K562 (cell line): ENCODE data around the gene IGSF9. TPM values are rescaled to one million over a fixed set of nuclear protein-coding genes. Genes with fewer than 3 reads are reported as not detected.

Experiments used
- EP400 ChIP-seq: fragments of 450-650 bp; IDR thresholded peaks from 2 replicates; pipeline ENCODE4 v1.6.1; 2017; ENCODE audit warnings: antibody characterized with exemption, mild to moderate bottlenecking, moderate library complexity
- HINFP ChIP-seq: fragments of 450-650 bp; conservative IDR thresholded peaks from 2 replicates; pipeline ENCODE4 v1.6.1; 2016; ENCODE audit warnings: missing genetic modification characterization, low read depth, mild to moderate bottlenecking, control low read depth, missing compliant biosample characterization
- HOXB6 ChIP-seq: fragments of 250-450 bp; sonication (Bioruptor Pico); IDR thresholded peaks from 2 replicates; pipeline ENCODE4 v1.5.1; 2022; ENCODE audit warnings: mild to moderate bottlenecking, borderline replicate concordance
- KLF6 ChIP-seq: fragments of 250-450 bp; sonication (Bioruptor Pico); IDR thresholded peaks from 2 replicates; pipeline ENCODE4 v1.4.0; 2020; ENCODE audit warnings: mild to moderate bottlenecking, moderate library complexity, borderline replicate concordance
- LARP7 ChIP-seq: fragments of 450-650 bp; IDR thresholded peaks from 2 replicates; pipeline ENCODE4 v1.6.1; 2016
- MTA1 ChIP-seq: fragments of 450-650 bp; IDR thresholded peaks from 2 replicates; pipeline ENCODE4 v1.6.1; 2017; ENCODE audit warnings: borderline replicate concordance
- NFIC ChIP-seq: fragments of 450-650 bp; IDR thresholded peaks from 2 replicates; pipeline ENCODE4 v1.6.1; 2017; ENCODE audit warnings: mild to moderate bottlenecking, inconsistent platforms
- PML ChIP-seq: IDR thresholded peaks from 2 replicates; pipeline ENCODE4 v1.6.1; 2012; ENCODE audit warnings: low read length, inconsistent platforms
- POLR2AphosphoS2 ChIP-seq: IDR thresholded peaks from 2 replicates; pipeline ENCODE4 v1.6.1; 2012; ENCODE audit warnings: low read length, improper control_type of control experiment
- SAFB ChIP-seq: fragments of 200-400 bp; formaldehyde crosslinking; IDR thresholded peaks from 2 replicates; pipeline ENCODE4 v1.6.1; 2017; ENCODE audit warnings: low read depth, low read length, borderline replicate concordance
- SMC3 ChIP-seq: conservative IDR thresholded peaks from 2 replicates; pipeline ENCODE4 v1.6.1; 2011; ENCODE audit warnings: low read depth, low read length, improper control_type of control experiment; ENCODE audit not compliant: insufficient read depth
- SREBF2 ChIP-seq: sonication (generic); formaldehyde crosslinking; IDR thresholded peaks from 2 replicates; pipeline ENCODE4 v1.4.0; 2020; ENCODE audit warnings: mild to moderate bottlenecking, missing genetic modification reagents
- TEAD1 ChIP-seq, 2 experiments: fragments of 450-650 bp in 1 of 2; sonication (generic) in 1 of 2; formaldehyde crosslinking; IDR thresholded peaks; 2 replicates each; pipeline versions ENCODE4 v1.4.0 to v1.8.0; 2020 to 2022; ENCODE audit warnings: mild to moderate bottlenecking in 2 of 2, missing genetic modification reagents in 1 of 2
- ZBTB5 ChIP-seq: fragments of 450-650 bp; IDR thresholded peaks from 2 replicates; pipeline ENCODE4 v1.6.1; 2017; ENCODE audit warnings: antibody characterized with exemption
- ZNF12 ChIP-seq: sonication (generic); formaldehyde crosslinking; IDR thresholded peaks from 2 replicates; pipeline ENCODE4 v1.4.0; 2020; ENCODE audit warnings: mild to moderate bottlenecking, missing genetic modification reagents
- ZNF175 ChIP-seq: fragments of 200-800 bp; sonication (Bioruptor generic); IDR thresholded peaks from 2 replicates; pipeline ENCODE4 v1.6.1; 2016; ENCODE audit warnings: low read depth, mild to moderate bottlenecking, missing genetic modification characterization, missing compliant biosample characterization
- ZZZ3 ChIP-seq: fragments of 450-650 bp; IDR thresholded peaks from 2 replicates; pipeline ENCODE4 v1.6.1; 2016; ENCODE audit warnings: antibody characterized with exemption, mild to moderate bottlenecking, moderate library complexity
- polyA plus RNA-seq, 8 experiments: library from polyadenylated mRNA; depleted of rRNA in 4 of 8; stranded (reverse) in 5 of 8; unstranded in 3 of 8; fragments of >200 nt; fragmentation: Nextera tagmentation in 2 of 8; fragmentation: Illumina TruSeq in 1 of 8; extraction: Ambion mirVana in 2 of 8; extraction: Trizol in 1 of 8; gene quantifications; 2 replicates each; pipeline versions ENCODE4 v1.2.1 to v1.2.3, GENCODE V29; 2011 to 2014; ENCODE audit warnings: inconsistent platforms in 1 of 8, missing spikeins in 1 of 8
- total RNA-seq, 7 experiments: library from RNA; depleted of rRNA in 6 of 7; stranded (reverse); fragments of >200 nt in 6 of 7; fragmentation: Illumina TruSeq in 2 of 7; extraction: Trizol in 2 of 7; gene quantifications; 2 replicates each; pipeline versions ENCODE4 v1.2.1 to v1.2.3, GENCODE V29; 2011 to 2021; ENCODE audit warnings: low replicate concordance in 1 of 7
- TF ChIP-seq, protein P1 (sequence below): sonication (generic); formaldehyde crosslinking; IDR thresholded peaks from 2 replicates; pipeline ENCODE4 v1.8.0; 2022; ENCODE audit warnings: mild to moderate bottlenecking, missing genetic modification reagents

Gene IGSF9
- total and polyA plus RNA-seq, 9 of the 15 experiments (the other 6 are each of a cell fraction or from before 2014, with no cell fraction given) = 0.03 to 0.29 (median 0.07) TPM; not detected in 1

DNA sequence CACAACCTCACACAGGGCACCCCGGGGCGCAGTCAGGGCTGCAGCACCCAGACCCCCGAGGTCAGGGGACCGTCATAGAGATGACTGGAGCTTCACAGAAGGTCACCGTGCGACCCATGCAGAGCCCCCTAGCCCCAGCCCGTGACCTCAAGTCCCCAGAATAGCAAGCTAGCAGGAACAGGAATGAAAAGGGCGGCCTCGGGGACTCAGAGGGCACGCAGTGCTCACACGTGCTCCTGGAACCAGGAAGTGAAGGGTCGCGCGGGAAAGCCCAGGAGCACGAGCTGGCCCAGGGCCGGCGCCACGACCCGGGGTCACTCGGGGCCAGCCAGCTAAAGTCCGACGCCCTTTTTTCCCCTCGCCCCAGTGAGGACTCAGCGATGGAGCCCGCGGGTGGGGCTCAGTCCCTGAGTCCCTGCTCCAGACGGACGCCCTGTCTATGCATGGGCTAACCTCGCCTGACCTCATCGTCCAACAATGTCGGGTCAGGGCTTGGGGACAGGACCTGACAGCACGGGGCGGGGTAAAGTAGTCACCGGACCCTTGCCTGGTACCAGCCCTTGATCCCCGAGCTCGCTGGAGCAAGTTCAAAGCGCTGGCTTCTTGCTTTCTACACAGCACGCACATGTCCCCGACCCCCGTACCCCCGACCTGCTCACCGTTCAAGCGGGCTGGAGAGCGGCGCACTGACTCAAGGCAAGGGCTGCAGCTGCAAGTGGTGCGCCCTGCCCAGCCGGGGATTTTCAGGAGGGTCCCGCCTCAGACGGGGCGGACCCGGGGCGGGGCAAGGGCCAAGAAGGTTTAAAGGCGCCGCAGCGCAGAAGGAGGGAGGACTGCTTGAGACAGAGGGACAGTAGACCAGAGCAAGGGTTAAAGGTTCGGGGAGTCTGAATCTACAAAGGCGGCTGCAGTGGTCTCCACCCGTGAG lies 20.4 kb downstream of the IGSF9 start, which contains the start of gene TAGLN2 (continued):
- TF ChIP-seq, protein P1, sequence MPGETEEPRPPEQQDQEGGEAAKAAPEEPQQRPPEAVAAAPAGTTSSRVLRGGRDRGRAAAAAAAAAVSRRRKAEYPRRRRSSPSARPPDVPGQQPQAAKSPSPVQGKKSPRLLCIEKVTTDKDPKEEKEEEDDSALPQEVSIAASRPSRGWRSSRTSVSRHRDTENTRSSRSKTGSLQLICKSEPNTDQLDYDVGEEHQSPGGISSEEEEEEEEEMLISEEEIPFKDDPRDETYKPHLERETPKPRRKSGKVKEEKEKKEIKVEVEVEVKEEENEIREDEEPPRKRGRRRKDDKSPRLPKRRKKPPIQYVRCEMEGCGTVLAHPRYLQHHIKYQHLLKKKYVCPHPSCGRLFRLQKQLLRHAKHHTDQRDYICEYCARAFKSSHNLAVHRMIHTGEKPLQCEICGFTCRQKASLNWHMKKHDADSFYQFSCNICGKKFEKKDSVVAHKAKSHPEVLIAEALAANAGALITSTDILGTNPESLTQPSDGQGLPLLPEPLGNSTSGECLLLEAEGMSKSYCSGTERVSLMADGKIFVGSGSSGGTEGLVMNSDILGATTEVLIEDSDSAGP (CRISPR knock-in tag) = peak; percentile 97
- TF ChIP-seq SREBF2 (CRISPR knock-in tag) (no peak), LARP7 (no peak), SAFB (no peak), ZNF12 (peak; percentile 66), MTA1 (0 out of 2 replicates have a peak, but pooled peaks have one; percentile 26), HINFP (tag) (no peak), PML (peak; percentile 89), ZBTB5 (no peak), NFIC (peak; percentile 47; the same call in 1 of the 2 replicates), TEAD1 (CRISPR knock-in tag; IDR thresholded peaks at IDR 0.05) (peak; percentile 49 to 90; a peak in 3 of 4 replicates), ZNF175 (CRISPR knock-in tag) (peak; percentile 51; the same call in 1 of the 2 replicates), EP400 (peak; percentile 95), KLF6 (CRISPR knock-in tag) (no peak), ZZZ3 (no peak), POLR2AphosphoS2 (0 out of 2 replicates have a peak, but pooled peaks have one; percentile 45), SMC3 (no peak), HOXB6 (CRISPR knock-in tag) (no peak)
